HCEC 1CT (cell line): ENCODE data around the gene IFNA2.
A peak's percentile ranks its signal among the peaks of the same experiment; 100 is the strongest.
"Not testable (repeated sequence)": the region's sequence is repeated elsewhere in the genome, so short reads cannot be mapped to it uniquely, and the experiment has no call there.

Experiments used
- DNase-seq: peaks from one replicate; pipeline ENCODE4 v3.0.0-alpha.2; 2017

The IFNA2 gene

DNA sequence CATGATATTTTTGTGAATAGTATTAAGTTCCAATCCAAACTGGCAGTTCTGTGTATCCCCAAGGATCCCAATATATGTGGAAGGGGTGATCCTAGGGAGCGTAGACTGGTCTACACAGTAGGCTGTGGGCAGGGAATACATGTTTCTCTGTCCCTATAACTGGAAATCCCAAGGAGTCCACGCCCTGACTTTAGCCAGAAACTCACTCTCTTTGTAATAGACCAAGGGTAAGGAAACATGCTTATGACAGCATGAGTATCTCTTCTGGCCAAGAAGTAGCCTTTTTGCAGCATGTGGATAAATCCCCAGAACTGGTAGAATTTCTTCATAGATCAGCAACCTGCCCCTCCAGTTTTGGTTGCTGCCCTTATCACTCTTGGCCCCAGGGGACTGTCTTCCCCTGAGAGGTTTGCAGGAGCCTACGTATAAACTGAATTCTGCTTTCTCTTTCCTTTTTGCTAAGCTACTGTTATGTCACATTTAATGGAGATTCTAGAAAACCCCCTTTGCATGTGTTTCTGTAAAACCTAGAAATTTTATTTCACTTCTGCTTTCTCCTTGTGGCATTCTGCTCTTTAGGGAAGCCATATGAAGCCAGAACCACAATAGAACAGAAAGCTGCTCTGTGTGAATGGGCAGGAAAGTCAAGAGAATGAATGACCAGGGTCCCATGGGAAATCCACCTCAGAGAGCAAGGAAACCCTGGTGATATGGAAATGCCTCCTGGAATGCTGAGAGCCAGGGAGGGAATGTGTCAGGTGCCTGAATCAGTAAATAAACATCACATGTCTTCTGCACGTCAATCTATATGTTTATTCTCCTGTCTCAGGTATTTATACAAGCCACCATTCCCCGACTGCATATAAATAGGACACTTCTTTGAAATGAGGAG lies 3.5 kb downstream of the IFNA2 start:
- DNase-seq, result no peak

DNA sequence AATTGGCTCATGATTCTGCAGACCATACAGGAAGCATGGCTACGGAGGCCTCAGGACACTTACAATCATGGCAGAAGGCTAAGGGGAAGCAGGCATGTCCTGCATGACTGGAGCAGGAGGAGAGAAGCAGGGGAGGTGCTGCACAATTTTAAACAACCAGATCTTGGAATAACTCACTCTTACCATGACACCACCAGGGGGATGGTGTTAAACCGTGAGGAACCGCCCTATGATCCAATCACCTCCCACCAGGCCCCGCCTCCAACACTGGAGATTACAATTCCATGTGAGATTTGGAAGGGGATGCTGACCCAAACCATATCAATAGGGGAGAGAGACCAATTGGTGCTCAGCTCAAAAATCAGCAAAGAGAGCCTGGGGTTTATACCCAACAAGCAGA lies 13.7 kb downstream of the IFNA2 start:
- DNase-seq, result not testable (repeated sequence)

DNA sequence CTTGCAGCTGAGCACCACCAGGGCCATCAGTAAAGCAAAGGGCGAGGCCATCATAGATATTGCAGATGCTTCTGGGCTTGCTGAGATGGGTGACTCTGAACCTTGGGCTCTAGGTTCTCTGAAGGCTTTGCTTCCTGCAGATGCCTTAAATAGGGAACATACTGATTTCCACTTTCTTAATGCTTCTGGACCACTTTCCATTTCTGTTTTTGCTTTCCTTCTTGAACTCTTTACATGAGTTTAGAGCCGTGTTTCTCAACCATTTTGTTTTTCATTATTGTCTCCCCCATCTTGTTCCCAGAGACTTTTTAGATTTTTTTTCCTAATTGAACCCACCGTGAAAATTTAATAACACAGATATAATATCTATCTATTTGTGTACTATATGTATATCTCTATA lies 17.2 kb downstream of the IFNA2 start, which contains the start of gene IFNA13:
TSS of gene IFNA13 (minus strand) at position 101 of the 400 bp plus-strand sequence. CDS start at position 54, 47 bp downstream.
- DNase-seq, result no peak

DNA sequence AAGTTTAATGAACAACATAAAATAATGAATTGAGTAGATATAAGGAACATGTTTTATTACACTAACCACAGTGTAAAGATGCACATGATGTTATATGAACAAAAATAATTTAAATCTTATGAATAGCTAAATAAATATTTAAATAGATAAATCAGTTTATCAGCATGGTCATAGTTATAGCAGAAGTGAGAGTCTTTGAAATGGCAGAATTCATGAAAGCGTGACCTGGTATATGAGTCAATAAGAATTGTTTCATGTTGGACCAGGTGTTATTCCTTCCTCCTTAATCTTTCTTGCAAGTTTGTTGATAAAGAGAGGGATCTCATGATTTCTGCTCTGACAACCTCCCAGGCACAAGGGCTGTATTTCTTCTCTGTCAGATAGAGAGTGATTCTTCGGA lies 18.0 kb downstream of the IFNA2 start:
- DNase-seq, result not testable (repeated sequence)

DNA sequence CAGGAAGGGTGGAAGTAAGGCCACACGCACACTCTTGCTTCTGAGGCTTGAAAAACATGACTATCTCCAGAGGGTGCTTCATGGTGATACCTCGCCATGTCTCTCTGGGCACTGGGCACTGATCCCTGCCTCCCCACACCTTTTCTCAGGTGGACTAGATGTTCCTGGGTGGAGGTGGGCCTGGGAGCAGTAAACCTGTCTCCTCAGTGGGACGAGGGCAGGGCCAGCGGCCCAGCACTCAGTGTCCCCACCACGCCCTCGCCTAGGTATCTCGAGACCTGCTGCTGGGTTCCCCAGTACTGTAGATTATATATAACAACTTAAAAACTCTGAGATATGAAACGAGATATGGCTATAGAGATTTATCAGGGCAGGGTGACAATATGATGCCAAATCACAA lies 22.9 kb downstream of the IFNA2 start:
- no peak for DNase-seq

DNA sequence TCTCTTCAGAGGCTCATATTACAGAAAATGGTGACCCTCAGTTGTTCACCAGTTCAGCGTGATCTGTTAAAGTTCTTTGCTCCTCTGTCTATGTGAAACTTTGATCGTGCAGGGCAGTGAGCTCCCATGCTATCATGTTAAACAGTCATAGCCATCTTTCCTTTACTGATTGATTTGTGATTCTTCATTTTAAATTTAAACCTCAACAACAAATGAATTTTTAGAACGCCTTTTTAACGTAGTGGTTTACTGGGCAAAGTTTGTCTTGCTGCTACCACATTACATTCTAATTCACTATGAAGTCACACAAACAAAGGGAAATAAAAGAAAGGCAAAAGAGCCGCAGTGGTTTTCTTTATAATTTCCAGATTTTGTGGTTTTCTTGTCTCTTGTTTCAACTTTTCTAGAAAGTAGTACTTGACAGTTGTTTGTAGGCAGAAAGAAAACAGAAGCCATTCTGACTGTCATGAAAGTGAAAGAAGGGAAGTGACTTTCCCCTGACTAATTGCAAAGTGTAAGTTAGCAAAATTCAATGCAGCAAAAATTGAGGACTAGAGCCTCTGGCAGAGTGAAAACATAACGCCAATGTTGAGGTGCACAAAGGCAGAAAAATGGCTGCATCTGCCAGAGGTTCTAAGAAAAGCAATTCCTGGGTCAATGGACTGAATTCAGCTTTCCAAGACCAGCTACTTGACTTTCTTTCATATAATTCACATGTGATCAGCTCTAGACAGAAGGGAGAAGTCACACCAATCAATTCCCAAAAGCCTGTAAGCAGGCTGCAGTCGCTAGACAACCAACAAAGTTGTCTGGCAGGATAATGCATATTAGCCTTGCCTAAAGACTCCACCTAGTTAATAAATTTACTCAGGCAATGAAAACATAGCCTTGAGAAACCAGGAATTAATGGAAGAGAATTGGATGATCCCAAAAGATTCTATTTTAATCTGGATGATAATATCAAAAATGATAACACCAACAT lies 27.4 kb downstream of the IFNA2 start:
- DNase-seq, result no peak

DNA sequence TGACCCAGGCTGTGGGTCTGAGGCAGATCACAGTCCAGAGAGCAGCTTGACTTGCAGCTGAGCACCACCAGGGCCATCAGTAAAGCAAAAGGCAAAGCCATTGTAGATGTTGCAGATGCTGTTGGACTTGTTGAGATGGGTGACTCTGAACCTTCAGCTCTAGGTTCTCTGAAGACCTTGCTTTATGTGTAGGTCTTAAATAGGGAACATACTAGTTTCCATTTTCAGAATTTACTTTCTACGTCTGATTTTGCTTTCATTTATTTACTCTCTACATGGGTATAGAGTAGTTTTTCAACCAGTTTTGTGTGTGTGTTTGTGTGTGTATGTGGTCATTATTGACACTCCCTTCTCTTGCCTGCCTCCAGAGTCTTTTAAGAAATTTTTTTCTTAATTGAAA lies 34.4 kb downstream of the IFNA2 start, which contains the start of gene IFNA6:
TSS of gene IFNA6 (minus strand) at position 101 of the 400 bp plus-strand sequence. CDS start at position 101, 0 bp downstream.
- no peak for DNase-seq

DNA sequence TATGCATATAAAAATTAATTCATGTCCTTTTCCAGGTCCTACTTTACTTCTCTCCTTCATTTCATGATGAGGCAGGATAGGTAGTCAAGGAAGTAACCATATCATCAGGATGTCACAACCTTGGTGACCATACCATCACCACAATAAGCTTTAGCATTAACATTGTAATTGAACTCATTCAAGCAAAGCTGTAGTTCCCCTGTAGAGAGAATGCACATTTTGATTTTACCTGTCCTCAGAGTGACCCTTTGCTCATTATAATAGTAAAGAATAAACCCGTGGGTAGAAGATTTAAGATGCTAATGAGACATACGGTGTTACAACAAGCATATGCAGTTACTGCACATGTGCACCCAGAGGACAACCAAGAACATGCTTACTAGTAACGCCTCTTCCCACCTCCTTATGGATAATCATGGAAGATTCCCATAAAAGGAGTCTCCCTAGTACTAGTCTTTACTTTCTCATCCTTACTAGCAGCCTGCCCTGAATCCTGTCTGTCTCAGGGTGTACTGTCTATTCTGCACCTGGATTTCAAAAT lies 36.7 kb downstream of the IFNA2 start:
- DNase-seq, result no peak

DNA sequence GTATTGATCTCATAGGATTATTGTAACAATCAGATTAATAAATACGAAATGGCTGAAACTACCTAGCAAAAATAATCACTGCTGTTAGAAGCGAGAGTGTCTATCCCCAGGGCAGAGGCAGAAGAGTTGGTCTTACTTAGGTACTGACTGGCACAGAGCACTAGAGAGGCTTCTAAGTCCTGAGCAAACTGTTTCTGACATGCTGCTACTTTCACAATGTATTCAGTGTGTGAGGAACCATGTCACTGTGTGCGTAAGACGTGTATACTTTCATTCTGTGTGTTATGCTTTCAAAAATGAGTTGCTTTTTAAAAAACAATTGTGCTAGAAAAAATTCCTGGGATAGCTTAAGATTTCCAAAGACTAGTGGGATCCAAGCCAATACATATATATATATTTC lies 44.5 kb downstream of the IFNA2 start:
- DNase-seq, result no peak

DNA sequence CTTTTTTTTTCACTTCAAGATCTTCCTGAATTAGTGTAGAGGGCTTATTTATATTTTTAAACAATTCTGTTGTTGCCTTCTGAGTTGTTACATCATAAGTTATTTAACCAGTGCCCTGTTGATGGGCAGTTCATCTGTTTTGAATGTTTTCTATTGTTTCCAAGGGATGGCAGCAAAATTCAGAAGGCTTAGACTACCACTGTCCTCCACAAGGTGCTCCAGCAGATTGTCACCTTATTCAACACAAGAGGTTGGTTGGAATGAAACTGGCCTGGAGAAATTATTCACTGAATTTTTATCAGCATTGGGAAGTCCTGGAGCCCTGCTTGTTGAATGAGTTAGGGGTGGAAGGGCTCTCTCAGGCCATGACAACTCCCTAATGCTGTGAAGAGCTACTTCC lies 48.7 kb downstream of the IFNA2 start:
- no peak for DNase-seq

DNA sequence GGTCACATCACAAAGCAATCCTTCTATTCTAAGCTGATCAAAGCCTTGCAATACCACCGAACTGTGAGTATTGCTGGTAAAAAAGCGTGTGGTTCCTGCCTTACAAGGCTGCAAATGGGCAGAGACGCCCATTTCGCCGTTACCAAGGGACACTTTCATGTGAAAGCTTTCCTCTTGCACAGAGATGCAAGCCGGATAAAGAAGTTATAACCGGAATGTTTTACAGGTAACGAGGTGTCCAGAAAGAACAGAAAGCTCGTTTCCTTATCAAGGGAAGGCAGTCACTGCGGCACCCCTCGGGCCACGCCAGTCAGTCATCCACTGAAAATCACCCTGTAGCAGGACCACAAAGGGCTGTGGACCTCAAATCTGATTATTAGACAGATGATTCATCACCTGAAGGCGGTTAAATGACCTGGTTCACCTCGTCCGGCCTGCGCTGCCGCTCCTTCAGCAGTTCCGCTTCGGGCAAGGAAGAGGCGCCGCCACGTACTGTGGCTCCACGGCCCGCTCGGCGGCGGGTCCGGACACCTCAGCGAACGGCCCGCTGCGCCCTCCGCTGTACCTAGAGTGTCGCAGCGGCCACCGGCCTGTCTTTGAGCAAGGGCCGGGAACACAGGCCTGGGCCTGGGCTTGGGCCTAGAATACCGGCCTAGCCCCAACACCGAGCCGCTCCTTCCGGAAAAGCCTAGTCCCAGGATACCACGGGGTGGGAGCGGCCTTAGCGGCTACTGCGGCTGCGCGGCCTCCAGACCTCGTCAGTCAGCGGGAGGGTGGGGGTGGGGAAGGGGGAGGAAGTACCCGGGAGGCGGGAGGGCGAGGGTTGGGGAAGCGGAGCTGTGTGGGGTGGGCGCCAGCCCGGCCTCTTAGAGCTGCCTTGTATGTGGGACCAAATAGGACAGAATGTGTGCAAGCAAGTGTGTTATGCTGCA lies 50.2 kb downstream of the IFNA2 start, which contains the start of gene KLHL9:
TSS of gene KLHL9 (minus strand) at position 704 of the 932 bp plus-strand sequence. CDS start at position 159, 545 bp downstream.
- peak; percentile 88 for DNase-seq
